CD4-positive, alpha-beta T cell treated with Interleukin-6 for 4 hours (primary cell): ENCODE results near the gene TBC1D21.

Experiments
- DNase-seq: peaks from one replicate; pipeline ENCODE4 v3.0.0-alpha.2; 2020; ENCODE audit warnings: mixed read lengths

Gene TBC1D21

DNA sequence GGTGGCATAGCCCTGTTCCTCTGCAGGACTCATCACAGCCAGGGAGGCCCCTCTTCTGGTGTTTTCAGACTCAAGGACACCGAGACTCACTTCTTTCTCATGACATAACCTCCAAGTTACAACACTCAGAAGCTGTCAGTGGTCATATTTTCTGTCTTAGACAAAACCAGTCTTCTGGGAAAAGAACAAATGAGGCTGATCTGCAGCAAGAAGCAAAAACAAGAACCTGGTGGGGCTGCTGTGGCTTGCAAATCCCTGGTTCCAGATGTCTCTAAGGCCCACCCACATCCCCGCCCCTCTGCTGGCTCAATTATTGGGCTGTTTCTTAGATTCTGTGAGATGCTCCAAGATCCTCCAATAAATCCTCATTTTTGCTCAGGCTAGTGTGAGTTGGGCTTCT lies 36.3 kb downstream of the TBC1D21 start:
- no peak for DNase-seq

DNA sequence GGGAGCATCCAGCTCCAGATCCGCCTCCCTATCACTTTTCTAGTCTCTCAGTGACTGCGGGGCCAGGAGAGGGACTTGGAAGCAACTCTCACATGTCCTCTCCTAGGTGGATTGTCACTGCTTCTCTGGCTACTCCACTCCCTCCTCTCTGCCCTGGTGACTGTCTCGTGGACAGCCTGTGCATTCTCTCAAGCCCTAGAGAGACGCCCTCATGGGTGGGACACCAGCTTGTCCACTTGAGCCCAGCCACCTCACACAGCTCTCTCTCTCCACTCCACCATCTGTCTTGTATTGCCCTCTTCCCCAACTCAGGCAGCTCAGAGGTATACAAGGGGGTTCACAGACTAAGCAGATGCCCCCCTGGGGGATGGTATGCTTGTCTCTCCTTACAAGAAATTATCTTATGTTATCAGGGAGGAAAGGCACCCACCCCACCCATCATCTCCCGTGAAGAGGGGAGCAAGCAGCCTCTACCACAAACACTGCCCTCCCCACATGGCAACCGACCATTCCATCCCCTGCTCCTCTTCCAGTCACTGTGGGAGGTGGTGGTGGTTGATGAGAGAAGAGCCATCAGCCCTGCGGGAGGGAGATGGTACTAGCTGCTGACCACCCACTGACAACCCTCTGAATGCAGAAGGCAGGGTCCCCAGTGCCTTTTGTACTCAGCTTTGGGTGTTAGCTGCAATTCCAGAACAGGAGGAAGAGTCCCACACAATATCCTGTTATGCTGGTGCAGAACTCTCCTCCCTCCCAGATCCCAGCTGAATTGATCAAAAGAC lies 37.3 kb downstream of the TBC1D21 start:
- no peak for DNase-seq

DNA sequence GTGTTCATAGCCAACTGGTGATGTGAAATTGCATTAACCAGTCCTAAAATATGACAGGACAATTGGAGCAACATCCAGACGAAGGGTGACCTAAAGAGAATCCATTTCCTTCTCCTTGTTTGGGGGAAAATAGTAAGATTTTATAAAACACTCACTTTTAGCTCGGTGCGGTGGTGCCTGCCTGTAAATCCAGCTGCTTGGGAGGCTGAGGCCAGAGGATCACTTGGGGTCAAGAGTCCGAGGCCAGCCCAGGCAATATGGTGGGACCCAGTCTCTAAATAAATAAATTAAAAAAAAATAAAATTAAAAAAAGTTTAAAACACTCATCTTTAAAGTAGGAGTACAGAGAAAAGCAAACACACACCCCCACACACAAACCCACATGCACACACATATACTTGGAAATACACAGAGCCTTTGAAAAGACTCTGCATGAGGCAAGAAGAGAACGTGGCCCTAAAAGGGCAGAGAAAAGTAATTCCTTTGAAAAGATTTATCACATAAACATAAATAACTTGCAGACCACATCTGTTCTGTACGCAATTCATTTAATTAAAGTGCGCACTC lies 38.7 kb downstream of the TBC1D21 start:
- no peak for DNase-seq

DNA sequence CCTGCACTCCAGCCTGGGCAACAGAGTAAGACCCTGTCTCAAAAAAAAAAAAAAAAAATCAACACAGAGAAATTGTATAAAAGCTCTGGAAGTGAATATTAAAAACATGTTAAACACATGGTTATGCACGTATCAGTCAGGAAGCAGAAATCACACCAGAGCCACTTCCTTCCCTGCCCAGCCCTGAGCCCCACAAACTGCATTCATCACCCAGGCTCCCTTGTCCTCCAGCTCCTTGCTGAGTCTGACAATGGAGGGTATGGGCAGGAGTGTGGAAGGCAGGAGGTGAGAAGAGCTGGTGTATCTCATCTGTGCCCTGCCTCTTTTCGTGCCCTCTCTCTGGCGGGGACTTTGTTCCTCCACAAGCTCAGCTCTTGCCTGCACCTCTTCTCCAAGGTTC lies 40.8 kb downstream of the TBC1D21 start:
- DNase-seq = no peak

DNA sequence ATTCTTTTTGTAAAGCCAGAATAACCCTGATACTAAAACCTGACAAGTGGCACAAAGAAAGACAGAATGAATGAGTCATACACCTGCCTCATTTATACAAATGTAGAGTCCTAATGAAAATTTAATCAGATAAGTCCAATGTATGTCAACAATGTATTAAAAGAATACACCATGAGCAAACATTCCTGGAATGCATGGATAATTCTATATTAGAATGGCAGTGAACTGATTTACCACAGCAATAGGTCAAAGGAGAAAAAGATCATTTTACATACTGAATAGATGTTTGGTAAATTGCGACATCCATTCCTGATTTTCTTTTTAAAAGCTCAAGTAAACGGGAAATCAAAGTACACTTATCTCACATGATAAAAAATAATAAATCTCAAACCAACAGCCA lies 41.7 kb downstream of the TBC1D21 start:
- DNase-seq = no peak

DNA sequence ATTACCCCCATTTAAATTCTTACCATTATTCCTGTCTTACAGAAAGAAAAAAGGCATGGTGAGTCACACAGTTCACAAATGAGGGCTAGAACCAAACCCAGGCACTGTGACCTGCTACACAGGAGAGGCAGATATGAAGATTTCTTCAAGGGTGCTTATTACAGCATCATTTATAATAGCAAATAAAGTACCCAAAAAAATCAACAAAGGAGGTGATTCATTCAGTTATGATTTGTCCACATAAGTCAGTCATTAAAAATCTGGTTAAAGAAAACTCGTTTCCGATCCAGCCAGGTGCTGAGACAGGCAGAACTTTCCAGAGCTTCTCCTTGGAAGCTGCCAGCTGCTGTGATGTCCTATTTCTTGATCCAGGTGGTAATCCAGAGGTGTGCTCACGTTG lies 45.4 kb downstream of the TBC1D21 start:
- DNase-seq = no peak

DNA sequence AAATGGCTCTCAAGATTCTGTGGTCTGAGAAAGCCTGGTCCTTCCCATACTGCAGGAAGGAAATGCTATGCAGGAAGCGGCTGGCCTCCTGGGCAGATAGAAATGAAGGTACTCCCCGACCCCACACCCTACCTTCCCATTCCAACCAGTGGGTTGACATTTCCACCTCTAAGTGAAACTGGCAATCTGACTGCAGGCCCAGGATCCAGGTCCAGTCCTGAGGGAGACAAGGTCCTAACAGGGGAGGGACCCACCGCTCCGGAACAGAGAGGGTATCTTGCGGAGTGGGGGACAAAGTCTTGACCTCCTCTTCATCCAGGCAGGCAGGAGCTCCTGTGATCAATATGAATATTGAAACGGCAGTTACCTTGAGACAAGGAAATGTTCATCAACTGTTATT lies 46.3 kb downstream of the TBC1D21 start:
- DNase-seq = no peak

DNA sequence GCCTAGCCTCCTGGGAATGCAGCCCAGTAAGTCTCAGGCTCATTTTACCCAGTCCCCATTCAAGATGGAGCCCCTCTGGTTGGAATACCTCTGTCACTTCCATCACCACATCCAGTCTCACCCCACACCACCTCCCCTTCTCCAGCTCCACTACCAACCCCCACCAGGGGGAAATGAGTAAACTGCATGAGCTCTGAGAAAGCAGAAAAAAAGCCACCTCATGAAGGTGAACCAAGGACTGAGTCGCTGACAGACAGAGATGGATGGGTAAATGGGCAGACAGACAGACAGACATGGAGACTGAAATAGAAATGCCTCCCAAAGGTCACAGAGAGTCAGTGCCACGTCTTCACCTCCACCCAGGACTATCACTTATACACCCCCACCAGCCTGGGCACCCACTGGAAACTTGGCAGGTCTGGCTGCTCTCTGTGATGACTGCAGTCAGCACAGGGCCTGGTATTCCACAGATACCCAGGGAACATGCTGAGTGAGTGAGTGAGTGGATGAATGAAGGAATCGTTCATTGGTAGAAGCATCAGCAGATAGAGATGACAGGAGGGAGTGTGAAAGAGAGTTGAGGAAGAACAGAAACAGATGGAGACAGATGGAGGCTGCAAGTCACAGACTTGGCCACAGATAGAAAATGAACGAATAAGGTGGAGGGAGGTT lies 48.0 kb downstream of the TBC1D21 start:
- DNase-seq = no peak

DNA sequence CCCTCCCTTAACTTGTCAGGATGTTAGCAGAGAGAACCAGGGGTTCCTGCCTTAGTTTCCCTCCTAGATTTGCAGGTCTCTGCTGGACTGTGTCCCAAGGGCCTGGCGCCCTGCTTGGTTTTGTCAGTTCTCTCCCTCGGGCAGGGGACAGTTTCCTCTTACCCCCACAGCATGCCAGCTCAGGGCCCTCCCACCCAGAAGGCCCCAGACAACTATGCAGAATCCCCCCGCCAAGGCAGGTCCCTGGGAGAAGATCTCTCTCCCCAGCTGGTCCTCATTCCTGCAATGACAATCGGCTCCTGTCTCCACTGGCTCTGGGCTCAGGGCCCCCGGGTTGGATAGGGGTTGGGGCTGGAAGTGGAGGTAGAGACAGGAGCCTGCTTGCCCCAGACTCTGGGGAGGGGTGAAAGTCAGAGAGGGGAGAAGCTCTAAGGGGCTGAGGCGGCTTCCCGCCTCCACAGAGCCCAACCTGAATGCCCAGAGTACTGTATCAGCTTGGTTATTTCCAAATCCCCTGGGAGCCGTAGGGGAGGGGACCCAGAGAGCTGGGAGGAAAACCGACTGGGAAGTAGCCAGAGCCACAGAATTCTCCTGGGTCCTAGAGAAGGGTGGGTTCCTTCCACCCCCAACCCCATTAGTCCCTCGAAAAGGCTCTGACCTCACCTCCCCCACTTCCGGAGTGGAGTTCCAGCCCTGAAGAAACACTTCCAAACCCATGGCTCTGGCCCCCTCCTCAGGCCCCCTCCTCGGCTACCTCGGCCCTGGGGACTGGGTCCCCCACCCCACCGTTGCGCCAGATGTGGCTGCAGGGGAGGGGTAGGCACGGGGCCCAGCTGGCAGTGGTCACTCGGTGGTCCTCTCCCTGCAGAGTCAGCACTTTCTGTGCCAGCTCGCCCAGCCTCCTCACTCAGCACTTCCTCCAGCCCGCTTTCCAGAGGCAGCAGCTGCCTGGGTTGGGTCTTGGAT lies 49.1 kb downstream of the TBC1D21 start:
- DNase-seq = no peak

DNA sequence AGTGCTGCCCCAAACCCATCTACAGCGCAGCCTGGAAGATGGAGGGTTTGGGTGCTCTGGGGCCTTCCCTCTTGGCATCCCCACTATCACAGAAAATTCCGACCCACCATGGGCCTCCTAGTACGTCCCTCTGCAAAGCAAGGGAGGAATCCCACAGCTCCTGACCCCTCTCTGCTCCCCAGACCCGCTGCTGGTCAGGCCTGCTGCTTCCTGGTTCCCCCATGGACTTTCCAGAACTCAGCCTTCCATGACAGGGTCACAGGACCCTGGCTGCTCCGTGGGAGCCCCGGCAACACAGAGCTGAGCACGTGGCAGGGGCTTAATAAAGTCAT lies 49.8 kb downstream of the TBC1D21 start:
- no peak for DNase-seq

DNA sequence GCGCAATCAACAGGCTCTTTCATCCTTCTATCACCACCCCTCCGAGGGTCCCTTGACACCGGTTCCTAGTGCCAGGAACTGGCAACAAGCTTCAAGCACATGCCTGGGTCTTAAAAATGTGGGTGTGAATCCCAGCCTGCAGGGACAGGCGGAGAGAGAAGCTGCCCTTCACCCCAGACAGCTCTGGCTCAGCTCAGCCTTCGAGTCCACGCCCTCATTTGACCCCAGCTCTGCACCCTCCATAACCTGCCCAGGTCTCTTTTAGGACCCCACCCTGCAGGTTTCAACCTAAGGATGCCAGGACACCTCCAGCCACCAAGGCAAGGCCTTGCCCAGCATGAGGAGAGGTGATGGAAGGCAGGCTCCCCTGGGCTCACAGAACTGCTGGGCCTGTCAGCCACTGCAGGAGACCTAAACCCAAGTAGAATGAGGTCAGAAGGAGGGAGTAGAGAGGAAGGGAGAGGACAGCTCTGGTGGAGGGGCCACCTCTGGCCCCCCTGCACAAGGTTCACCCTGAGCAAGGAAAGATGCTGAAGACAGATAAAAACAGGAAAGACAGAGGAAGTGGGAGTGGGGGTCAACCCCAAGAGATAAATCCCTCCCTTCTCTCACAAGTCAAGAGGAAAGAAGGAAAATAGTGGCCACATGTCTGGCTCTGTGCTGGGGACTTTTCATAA lies 50.3 kb downstream of the TBC1D21 start:
- no peak for DNase-seq

DNA sequence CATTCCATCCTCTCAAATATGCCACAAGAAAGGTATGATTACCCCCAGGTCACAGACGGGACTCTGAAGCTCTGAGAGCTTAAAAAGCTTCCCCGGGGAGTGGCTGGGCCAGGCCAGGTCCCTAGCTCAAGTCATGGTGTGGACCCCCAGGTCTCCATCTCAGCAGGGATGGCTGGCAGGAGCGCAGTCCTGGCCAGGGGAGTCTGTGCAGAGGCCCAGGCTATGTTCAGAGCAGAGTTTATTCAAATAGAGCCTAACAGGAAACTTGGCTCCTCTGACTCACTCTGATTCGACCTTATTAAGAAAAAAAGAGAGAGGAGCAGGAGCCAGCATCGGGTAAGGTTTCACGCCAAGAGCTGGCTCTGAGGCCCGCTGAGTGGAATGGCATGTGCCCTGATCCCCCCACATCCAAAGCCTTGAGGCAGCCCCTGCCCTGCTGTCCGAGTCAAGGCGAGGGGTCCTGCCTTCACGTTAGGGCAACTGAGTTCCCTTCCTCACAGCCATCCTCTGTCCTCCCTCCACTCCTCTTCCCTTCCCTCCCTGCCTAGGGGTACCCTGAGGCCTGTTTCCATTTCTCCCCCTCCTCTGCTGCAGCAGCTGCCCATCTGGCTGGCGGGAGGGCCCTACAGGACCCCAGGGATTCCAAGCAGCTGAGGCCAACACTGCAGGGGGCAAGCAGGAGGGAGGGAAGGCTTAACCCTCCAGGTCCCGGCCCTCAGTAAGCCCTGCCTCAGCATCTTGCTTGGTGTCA lies 51.0 kb downstream of the TBC1D21 start:
- peak; percentile 32 for DNase-seq

DNA sequence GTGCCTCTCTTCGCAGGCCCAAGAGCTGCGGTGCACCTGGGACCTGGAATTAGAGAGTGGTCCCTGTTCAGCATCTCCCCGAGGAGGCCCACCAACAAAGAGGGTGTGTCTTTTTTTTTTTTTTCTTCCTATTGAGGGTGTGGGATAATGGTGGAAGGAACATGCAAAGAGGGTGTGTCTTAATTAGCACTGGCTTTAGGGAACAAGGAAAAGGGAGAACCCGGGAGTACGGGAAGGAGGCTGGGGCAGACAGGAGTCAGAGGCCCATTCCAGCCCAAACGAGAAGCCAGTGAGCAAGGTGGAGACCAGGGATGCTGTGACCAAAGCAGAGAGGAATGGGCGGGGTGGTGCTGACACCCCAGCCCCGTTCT lies 52.5 kb downstream of the TBC1D21 start:
- DNase-seq = no peak

DNA sequence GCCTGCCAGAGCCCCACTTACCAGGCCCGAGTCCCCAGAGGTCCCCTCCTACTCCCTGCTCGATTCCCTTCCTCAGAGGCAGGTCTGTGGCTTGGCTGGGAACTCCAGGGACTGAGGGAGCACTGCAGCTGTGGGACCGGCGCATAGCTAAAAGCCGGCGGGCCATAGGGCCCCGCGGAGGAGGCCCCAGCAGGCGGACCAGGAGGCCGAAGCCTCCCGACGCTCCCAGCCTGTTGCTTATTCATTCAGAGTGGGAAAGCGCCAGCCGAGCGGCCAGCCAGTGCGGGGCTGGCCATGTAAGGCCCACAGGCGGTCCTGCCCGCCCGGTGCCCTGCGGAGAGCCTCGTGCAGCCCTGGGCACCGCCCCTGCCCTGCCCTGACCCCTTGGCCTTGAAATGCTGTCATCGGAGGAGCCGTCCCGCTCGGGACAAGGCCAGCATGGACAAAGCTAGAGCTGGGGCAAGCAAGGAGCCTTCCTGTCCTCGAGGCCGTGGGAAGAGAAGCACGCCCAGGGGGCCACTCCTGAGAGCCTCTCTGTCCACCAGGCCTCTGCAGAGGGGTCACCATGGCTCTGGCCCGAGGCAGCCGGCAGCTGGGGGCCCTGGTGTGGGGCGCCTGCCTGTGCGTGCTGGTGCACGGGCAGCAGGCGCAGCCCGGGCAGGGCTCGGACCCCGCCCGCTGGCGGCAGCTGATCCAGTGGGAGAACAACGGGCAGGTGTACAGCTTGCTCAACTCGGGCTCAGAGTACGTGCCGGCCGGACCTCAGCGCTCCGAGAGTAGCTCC lies 53.0 kb downstream of the TBC1D21 start, which contains the start of gene LOXL1:
Gene LOXL1, plus strand, starts transcription at position 244 of the 784 bp plus-strand sequence. Its CDS starts 322 bp downstream, at position 566.
- DNase-seq = no peak

DNA sequence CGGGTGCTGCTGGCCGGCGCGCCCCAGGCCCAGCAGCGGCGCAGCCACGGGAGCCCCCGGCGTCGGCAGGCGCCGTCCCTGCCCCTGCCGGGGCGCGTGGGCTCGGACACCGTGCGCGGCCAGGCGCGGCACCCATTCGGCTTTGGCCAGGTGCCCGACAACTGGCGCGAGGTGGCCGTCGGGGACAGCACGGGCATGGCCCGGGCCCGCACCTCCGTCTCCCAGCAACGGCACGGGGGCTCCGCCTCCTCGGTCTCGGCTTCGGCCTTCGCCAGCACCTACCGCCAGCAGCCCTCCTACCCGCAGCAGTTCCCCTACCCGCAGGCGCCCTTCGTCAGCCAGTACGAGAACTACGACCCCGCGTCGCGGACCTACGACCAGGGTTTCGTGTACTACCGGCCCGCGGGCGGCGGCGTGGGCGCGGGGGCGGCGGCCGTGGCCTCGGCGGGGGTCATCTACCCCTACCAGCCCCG lies 53.7 kb downstream of the TBC1D21 start:
- DNase-seq = peak; percentile 56

DNA sequence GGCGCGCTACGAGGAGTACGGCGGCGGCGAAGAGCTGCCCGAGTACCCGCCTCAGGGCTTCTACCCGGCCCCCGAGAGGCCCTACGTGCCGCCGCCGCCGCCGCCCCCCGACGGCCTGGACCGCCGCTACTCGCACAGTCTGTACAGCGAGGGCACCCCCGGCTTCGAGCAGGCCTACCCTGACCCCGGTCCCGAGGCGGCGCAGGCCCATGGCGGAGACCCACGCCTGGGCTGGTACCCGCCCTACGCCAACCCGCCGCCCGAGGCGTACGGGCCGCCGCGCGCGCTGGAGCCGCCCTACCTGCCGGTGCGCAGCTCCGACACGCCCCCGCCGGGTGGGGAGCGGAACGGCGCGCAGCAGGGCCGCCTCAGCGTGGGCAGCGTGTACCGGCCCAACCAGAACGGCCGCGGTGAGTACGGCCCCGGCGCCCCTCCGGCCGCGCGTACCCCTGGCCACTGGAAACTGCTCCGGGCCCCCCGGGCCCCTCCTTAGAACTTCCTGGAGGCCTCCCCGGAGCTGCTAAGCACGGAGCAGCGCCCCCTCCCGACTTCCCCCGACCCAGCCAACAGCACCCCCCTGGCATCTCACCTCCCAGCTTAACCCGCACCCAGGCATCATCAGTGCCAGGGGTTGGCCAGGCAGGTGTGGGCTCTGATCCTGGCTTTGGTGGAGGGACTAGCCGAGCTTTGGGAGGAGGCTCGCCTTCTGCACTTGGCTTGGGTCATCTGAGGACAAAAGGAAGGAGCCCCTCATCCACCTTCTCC lies 54.3 kb downstream of the TBC1D21 start:
- peak; percentile 84 for DNase-seq

DNA sequence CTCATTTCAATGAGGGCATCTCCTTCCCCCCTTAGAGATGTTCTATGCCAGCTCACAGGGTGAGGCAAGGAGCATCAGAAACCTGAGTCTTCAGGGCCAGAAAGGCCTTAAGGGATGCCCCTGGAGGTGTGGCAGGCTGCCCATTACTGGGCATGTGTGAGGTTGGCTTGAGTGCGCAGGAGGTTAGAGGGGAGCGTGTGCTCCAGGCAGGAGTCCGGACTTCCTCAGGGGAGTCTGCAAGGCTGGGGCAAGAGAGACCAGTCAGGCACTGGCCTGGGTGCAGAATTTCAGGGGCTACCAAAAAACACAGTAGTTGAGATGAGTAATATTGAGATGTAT lies 54.8 kb downstream of the TBC1D21 start:
- no peak for DNase-seq

DNA sequence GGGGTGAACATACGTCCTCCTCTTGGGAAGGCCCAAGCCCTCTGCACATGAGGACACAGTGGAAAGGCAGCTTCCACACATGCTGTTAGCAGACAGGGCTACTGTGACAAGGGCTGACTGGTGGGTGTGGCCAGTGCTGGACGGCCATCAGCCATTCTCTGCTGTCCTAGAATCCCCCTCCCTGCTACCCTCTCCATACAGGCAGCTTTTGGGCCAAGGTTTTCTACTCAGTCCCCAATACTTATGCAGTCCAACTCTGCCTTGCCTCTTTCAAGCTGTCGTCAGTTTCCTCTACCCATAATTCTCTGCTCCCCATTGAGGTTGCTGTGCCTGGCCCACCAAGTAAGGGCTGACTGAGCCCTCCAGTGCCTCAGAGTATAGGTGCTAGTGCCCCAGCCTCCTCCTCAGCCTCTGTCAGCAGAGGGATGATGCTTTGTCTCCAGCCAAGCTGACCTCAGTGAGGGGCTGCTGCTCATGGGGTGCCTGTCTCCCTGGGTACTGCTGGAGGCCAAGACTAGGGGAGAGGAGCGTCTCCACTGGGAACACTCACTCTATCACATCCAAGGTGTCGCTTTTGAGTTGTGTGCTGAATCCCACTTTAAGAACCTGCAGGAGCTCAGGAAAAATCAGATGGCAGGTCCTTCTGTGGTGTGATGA lies 55.7 kb downstream of the TBC1D21 start:
- DNase-seq = no peak

DNA sequence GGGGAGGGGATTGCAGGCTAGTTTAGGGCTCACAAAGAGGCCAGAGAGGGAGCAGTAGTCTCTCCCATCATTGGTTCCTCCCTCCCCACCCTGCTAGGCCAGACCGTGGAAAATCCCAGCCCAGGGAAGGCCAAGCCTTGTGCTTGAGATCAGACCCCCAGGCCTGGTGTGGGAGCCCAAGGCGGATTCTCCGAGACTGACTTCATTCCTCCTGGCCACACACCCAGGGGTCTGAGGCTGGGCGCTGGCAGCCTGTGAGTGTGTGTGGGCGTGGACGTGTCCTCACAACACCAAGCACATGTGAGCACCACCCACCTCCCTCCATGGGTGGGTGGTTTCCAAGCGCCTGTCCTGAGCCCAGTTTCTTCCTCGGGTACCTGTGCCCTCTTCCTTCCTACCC lies 57.0 kb downstream of the TBC1D21 start:
- DNase-seq = no peak
